Lung (tissue), 12 donors: ENCODE data around the gene LDLR. TPM values are rescaled to one million over a fixed set of nuclear protein-coding genes. Genes with fewer than 3 reads are reported as not detected.

Source experiments
- ATAC-seq: fragments of 200-7000 bp; cut with Tn5 transposase; one replicate; pipeline ENCODE4 v1.9.1; 2020; ENCODE audit warnings: moderate number of reproducible peaks; ENCODE audit not compliant: insufficient read depth, low FRiP score
- DNase-seq, 3 donors: peaks; one replicate each; pipeline ENCODE4 v3.0.0-alpha.2; 2013 to 2017
- H3K27ac ChIP-seq, 2 donors: one replicate each; pipeline ENCODE4 v1.5.1; 2013; ENCODE audit warnings: mild to moderate bottlenecking in 2 of 2, moderate library complexity in 2 of 2, control low read depth in 1 of 2, inconsistent platforms in 1 of 2, low read depth in 1 of 2, low read length in 1 of 2
- H3K27me3 ChIP-seq, 3 donors: one replicate each; pipeline ENCODE4 v1.5.1; 2013; ENCODE audit warnings: low read length in 2 of 3; ENCODE audit not compliant: control insufficient read depth in 3 of 3, insufficient read depth in 3 of 3
- H3K36me3 ChIP-seq, 4 donors: one replicate each; pipeline ENCODE4 v1.5.1; 2013; ENCODE audit warnings: low read length in 4 of 4, mild to moderate bottlenecking in 1 of 4, moderate library complexity in 1 of 4; ENCODE audit not compliant: control insufficient read depth in 4 of 4, insufficient read depth in 4 of 4
- H3K4me1 ChIP-seq, 5 donors: one replicate each; pipeline ENCODE4 v1.5.1; 2013; ENCODE audit warnings: low read length in 5 of 5, mild to moderate bottlenecking in 2 of 5, moderate library complexity in 1 of 5; ENCODE audit not compliant: control insufficient read depth in 5 of 5, insufficient read depth in 5 of 5
- H3K4me3 ChIP-seq: one replicate; pipeline ENCODE4 v1.5.1; 2013; ENCODE audit warnings: mild to moderate bottlenecking, control low read depth, moderate library complexity
- H3K9ac ChIP-seq, 2 donors: one replicate each; pipeline ENCODE4 v1.5.1; 2013; ENCODE audit warnings: low read length in 2 of 2, control low read depth in 1 of 2; ENCODE audit not compliant: insufficient read depth in 1 of 2
- H3K9me3 ChIP-seq, 4 donors: one replicate each; pipeline ENCODE4 v1.5.1; 2013; ENCODE audit warnings: low read length in 3 of 4, mild to moderate bottlenecking in 1 of 4, moderate library complexity in 1 of 4; ENCODE audit not compliant: control insufficient read depth in 4 of 4, insufficient read depth in 3 of 4
- CTCF ChIP-seq: IDR thresholded peaks from 2 replicates; pipeline ENCODE4 v1.5.1; 2012; ENCODE audit warnings: mild to moderate bottlenecking; ENCODE audit errors: control extremely low read depth, extremely low read depth
- WGBS, 2 donors: extraction: QIAGEN DNeasy Blood & Tissue Kit; methylation state at CpG; one replicate each; pipeline ENCODE4 v1.1.7; 2013; 5-methylcytosine and 5-hydroxymethylcytosine counted together
- polyA plus RNA-seq, 2 donors: library from polyadenylated mRNA; stranded (reverse); fragments of 200-250 nt; gene quantifications; one replicate each; pipeline ENCODE4 v1.2.1, GENCODE V29; 2013
- total RNA-seq, 2 donors: library from RNA; depleted of rRNA in 1 of 2; stranded (reverse); fragments of >200 nt in 1 of 2; gene quantifications; one replicate each; pipeline ENCODE4 v1.2.1, GENCODE V29; 2014 to 2021
- donor health status: control.
- donor health status: control.
- donor health status: Bipolar disorder and iron deficiency.
- donor health status: healthy.
- donor health status: DM: yes; HTN: yes; CAD: no.

LDLR gene
- total and polyA plus RNA-seq, 4 donors: 52.1 to 271 (median 201) TPM

DNA sequence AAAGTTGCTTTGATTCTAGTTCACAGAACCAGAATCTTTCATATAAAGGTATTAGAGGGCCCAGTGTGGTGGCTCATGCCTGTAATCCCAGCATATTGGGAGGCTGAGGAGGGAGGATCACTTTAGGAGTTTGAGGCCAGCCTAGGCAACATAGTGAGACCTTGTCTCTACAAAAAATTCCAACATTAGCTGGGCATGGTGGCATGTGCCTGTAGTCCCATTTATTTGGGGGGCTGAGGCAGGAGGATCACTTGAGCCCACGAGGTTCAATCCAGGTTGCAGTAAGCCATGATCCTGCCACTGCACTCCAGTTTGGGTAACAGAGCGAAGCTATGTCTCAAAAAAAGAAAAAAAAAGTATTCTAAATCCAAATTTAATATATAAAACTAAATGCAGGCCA, 9.1 kb downstream of the LDLR start:
- WGBS, 2 donors: 96 to 98% methylated on average over 2 of the region's 2 CpGs
- DNase-seq: no peak
- H3K36me3 ChIP-seq: peaks cover 8 to 30% (median 14%) of the 10 kb centered on the region in 4 donors

GRCh38 chr19:11098861-11099260, 9.6 kb downstream of the LDLR start:
- H3K9ac ChIP-seq: no peak overlapping the region
- DNase-seq (no peak), ATAC-seq (no peak)
- TF ChIP-seq CTCF: no peak
- no peak overlapping the region for H3K4me3 ChIP-seq
- no peaks in the 10 kb centered on the region for H3K9me3 ChIP-seq
- H3K36me3 ChIP-seq: peaks cover 8 to 29% (median 14%) of the 10 kb centered on the region in 4 donors
- WGBS, 2 donors: 80 to 83% methylated on average over 3 of the region's 3 CpGs
- no peak overlapping the region for H3K27ac ChIP-seq
- H3K27me3 ChIP-seq: no peaks in the 10 kb centered on the region
- H3K4me1 ChIP-seq: peaks cover 3 to 20% (median 5%) of the 10 kb centered on the region in 5 donors

More for the DNA sequence above, 9.1 kb downstream of the LDLR start:
- Histone ChIP-seq H3K27me3 (no peaks in the 10 kb centered on the region), H3K4me1 (peaks cover 3 to 20% (median 5%) of the 10 kb centered on the region in 5 donors), H3K4me3 (no peak overlapping the region), H3K9ac (no peak overlapping the region), H3K27ac (no peak overlapping the region), H3K9me3 (no peaks in the 10 kb centered on the region)
- TF ChIP-seq CTCF: no peak
- ATAC-seq: no peak

- Histone ChIP-seq H3K9ac (no peak overlapping the region), H3K4me3 (no peak overlapping the region), H3K4me1 (peaks cover 0 to 14% (median 5%) of the 10 kb centered on the region in 5 donors), H3K27me3 (no peaks in the 10 kb centered on the region), H3K27ac (peak overlapping the region in 1 of 2 donors; percentile 71), H3K9me3 (no peaks in the 10 kb centered on the region), H3K36me3 (peaks cover 3 to 34% (median 12%) of the 10 kb centered on the region in 4 donors)
- ATAC-seq (no peak), DNase-seq (no peak)
- no peak for TF ChIP-seq CTCF
- WGBS, 2 donors: 60 to 65% methylated on average over 12 of the region's 12 CpGs
These were observed 10.8 kb downstream of the LDLR start for GRCh38 chr19:11100049-11100448.

GRCh38 chr19:11101057-11101456, 11.8 kb downstream of the LDLR start:
- H3K9ac ChIP-seq: no peak overlapping the region
- no peak for ATAC-seq
- H3K27me3 ChIP-seq: no peaks in the 10 kb centered on the region
- H3K9me3 ChIP-seq: no peaks in the 10 kb centered on the region
- no peak for TF ChIP-seq CTCF
- H3K4me3 ChIP-seq: no peak overlapping the region
- DNase-seq: no peak
- no peak overlapping the region for H3K27ac ChIP-seq
- H3K4me1 ChIP-seq: peaks cover 0 to 6% (median 3%) of the 10 kb centered on the region in 5 donors
- 92 to 93% methylated on average over 5 of the region's 5 CpGs for WGBS, 2 donors
- peaks cover 4 to 44% (median 15%) of the 10 kb centered on the region in 4 donors for H3K36me3 ChIP-seq
